ENCODE measurements around the gene ATXN2. TPM values are rescaled to one million over a fixed set of nuclear protein-coding genes. Genes with fewer than 3 reads are reported as not detected.

Gene ATXN2
- total and polyA plus RNA-seq, 2 of the 4 experiments (the other 2 are of a cell fraction) = 12.4 to 66.5 TPM

DNA sequence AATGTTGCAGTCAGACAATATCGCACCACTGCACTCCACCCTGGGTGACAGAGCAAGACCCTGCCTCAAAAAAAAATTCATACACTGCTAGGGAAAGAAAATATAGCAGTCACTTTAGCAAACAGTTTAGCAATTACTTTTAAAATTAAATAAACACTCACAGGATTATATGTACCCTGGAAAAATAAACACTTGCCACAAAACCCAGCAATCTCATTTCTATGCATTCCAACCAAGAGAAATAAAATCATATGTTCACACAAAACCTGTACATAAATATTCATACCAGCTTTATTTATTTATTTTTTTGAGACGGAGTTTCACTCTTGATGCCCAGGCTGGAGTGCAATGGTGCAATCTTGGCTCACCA is 20.2 kb downstream of the ATXN2 start:
- no peak overlapping the region for H3K4me3 ChIP-seq (ENCODE audit: insufficient read depth, low read depth, low read length)
- H3K4ac ChIP-seq (ENCODE audit: low read depth, low read length) = peak overlapping the region; percentile 68
- no peak overlapping the region for H4K5ac ChIP-seq (ENCODE audit: low read depth, low read length)
- peaks cover 96% of the 10 kb centered on the region for H4K20me1 ChIP-seq (ENCODE audit: insufficient read depth, low read length)
- intact Hi-C loops (cut with micrococcal nuclease) (loop anchor here (1.0 to 2.0 kb wide), 2 partner anchors 9 to 18 kb away; no protein-coding TSS in a partner anchor), in situ Hi-C loops (cut with MboI; ENCODE audit: low sequenced_read_pairs) (no loop called here), dilution Hi-C loops (cut with HindIII; ENCODE audit: low sequenced_read_pairs, unreplicated experiment) (no loop called here)
- no peak overlapping the region for H2BK120ac ChIP-seq (ENCODE audit: low read depth, low read length)
- peak overlapping the region; percentile 13; the same call in 1 of the 2 replicates for H2AK5ac ChIP-seq (ENCODE audit: low read depth, low read length)
- 0 out of 2 replicates have a peak overlapping the region, but pooled peaks have one; percentile 21 for H4K91ac ChIP-seq (ENCODE audit: insufficient read depth, low read depth, low read length)
- H3K14ac ChIP-seq (replicated peaks; ENCODE audit: low read depth, low read length) = no peak overlapping the region
- no peak overlapping the region for H2BK15ac ChIP-seq (ENCODE audit: low read depth, low read length)
- WGBS, 2 experiments (ENCODE audit: extremely low coverage in 2 of 2, insufficient read length in 1 of 2) = no CpG with 5 or more reads among the region's 2 CpGs
- ChIA-PET POLR2A (ENCODE audit: unreplicated experiment) (no interaction called here), CTCF (no interaction called here)
- H2AFZ ChIP-seq (replicated peaks; ENCODE audit: low read length, poor library complexity) = no peak overlapping the region
- H3K56ac ChIP-seq (ENCODE audit: extremely low read depth, insufficient read depth, low read length) = no peak overlapping the region
- TF ChIP-seq MXI1 (IDR thresholded peaks at IDR 0.05; ENCODE audit: borderline replicate concordance, low read depth, low read length) (no peak), FOS (IDR thresholded peaks at IDR 0.05; ENCODE audit: low read depth, low read length) (no peak), CHD1 (IDR thresholded peaks at IDR 0.05; ENCODE audit: low read depth, low read length) (no peak), RFX5 (IDR thresholded peaks at IDR 0.05; ENCODE audit: low read depth, low read length) (no peak), CEBPB (IDR thresholded peaks at IDR 0.05; ENCODE audit: low read depth, low read length) (no peak), RAD21 (IDR thresholded peaks at IDR 0.05; ENCODE audit: low read length) (no peak), RCOR1 (IDR thresholded peaks at IDR 0.05; ENCODE audit: insufficient replicate concordance, low read length) (no peak), POLR2A (IDR thresholded peaks at IDR 0.05; ENCODE audit: low read depth, low read length) (no peak), MAFK (IDR thresholded peaks at IDR 0.05; ENCODE audit: low read depth, low read length) (no peak), BHLHE40 (IDR thresholded peaks at IDR 0.05; ENCODE audit: low read depth, low read length) (no peak), MAZ (IDR thresholded peaks at IDR 0.05; ENCODE audit: borderline replicate concordance, low read depth, low read length) (no peak), NFE2L2 (IDR thresholded peaks at IDR 0.05; ENCODE audit: low read depth, low read length) (no peak), SMC3 (IDR thresholded peaks at IDR 0.05; ENCODE audit: low read depth, low read length) (no peak)
- TF ChIP-seq, protein P1, sequence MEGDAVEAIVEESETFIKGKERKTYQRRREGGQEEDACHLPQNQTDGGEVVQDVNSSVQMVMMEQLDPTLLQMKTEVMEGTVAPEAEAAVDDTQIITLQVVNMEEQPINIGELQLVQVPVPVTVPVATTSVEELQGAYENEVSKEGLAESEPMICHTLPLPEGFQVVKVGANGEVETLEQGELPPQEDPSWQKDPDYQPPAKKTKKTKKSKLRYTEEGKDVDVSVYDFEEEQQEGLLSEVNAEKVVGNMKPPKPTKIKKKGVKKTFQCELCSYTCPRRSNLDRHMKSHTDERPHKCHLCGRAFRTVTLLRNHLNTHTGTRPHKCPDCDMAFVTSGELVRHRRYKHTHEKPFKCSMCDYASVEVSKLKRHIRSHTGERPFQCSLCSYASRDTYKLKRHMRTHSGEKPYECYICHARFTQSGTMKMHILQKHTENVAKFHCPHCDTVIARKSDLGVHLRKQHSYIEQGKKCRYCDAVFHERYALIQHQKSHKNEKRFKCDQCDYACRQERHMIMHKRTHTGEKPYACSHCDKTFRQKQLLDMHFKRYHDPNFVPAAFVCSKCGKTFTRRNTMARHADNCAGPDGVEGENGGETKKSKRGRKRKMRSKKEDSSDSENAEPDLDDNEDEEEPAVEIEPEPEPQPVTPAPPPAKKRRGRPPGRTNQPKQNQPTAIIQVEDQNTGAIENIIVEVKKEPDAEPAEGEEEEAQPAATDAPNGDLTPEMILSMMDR (conservative IDR thresholded peaks at IDR 0.05; ENCODE audit: low read depth, low read length) = no peak
- TF ChIP-seq, protein P2, sequence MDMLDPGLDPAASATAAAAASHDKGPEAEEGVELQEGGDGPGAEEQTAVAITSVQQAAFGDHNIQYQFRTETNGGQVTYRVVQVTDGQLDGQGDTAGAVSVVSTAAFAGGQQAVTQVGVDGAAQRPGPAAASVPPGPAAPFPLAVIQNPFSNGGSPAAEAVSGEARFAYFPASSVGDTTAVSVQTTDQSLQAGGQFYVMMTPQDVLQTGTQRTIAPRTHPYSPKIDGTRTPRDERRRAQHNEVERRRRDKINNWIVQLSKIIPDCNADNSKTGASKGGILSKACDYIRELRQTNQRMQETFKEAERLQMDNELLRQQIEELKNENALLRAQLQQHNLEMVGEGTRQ (IDR thresholded peaks at IDR 0.05; ENCODE audit: low read depth, low read length) = no peak
- TF ChIP-seq, protein P3, sequence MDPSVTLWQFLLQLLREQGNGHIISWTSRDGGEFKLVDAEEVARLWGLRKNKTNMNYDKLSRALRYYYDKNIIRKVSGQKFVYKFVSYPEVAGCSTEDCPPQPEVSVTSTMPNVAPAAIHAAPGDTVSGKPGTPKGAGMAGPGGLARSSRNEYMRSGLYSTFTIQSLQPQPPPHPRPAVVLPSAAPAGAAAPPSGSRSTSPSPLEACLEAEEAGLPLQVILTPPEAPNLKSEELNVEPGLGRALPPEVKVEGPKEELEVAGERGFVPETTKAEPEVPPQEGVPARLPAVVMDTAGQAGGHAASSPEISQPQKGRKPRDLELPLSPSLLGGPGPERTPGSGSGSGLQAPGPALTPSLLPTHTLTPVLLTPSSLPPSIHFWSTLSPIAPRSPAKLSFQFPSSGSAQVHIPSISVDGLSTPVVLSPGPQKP (IDR thresholded peaks at IDR 0.05; ENCODE audit: borderline replicate concordance, low read depth, low read length) = no peak
- H3K9ac ChIP-seq (ENCODE audit: low read depth, low read length) = no peak overlapping the region
- peaks cover 14% of the 10 kb centered on the region for H3K4me1 ChIP-seq (ENCODE audit: control insufficient read depth, insufficient read depth, low read length)
- H2BK5ac ChIP-seq (ENCODE audit: low read depth, low read length, poor library complexity, severe bottlenecking) = peak overlapping the region; percentile 93
- no TSS peak for BruUV-seq (replicated peaks)
- H3K36me3 ChIP-seq (ENCODE audit: control insufficient read depth, insufficient read depth, low read length) = peaks cover 4% of the 10 kb centered on the region
- peak overlapping the region; percentile 96 for H3K27ac ChIP-seq (ENCODE audit: insufficient read depth, low read length)
- H3K9me1 ChIP-seq (ENCODE audit: insufficient read depth, low read length) = peaks cover 36% of the 10 kb centered on the region
- no peak for DNase-seq
- no peaks in the 10 kb centered on the region for H3K9me3 ChIP-seq (ENCODE audit: control insufficient read depth, insufficient read depth, low read length)
- no peak overlapping the region for H2AK9ac ChIP-seq (replicated peaks; ENCODE audit: low read depth, low read length, poor library complexity)
- no peaks in the 10 kb centered on the region for H3K27me3 ChIP-seq (ENCODE audit: control insufficient read depth, insufficient read depth, low read length)
- peak overlapping the region; percentile 18; the same call in 1 of the 2 replicates for H3K23ac ChIP-seq (ENCODE audit: low read depth, low read length)
- H3K4me2 ChIP-seq (ENCODE audit: low read depth, low read length) = peak overlapping the region; percentile 14; the same call in 1 of the 2 replicates
- H3K18ac ChIP-seq (ENCODE audit: low read depth, low read length) = 0 out of 2 replicates have a peak overlapping the region, but pooled peaks have one; percentile 26
- no peak overlapping the region for H4K8ac ChIP-seq (ENCODE audit: low read depth in 2 of 2, low read length in 2 of 2)
- peak; percentile 26 for ATAC-seq (ENCODE audit: low read depth)
- H3K79me1 ChIP-seq (ENCODE audit: low read depth in 1 of 2, low read length in 2 of 2) = peaks cover 11 to 82% of the 10 kb centered on the region in 2 experiments
- no peak overlapping the region for H2BK20ac ChIP-seq (ENCODE audit: low read depth, low read length)
